ENCODE data around the gene COMMD7.

The COMMD7 gene
- total RNA-seq = 10.1 to 21.4 (median 15.8) reads per million in 3 experiments

- DNase-seq = peak; percentile 59
These were observed at the start of gene COMMD7 for GRCh38 chr20:32743237-32744112. COMMD7 (minus strand) TSS chr20:32743467; CDS start chr20:32743391, 76 bp downstream.

GRCh38 chr20:32792731-32793458 is 49.6 kb upstream of the COMMD7 start:
- no peak for DNase-seq

- DNase-seq = peak; percentile 22
These were observed 49.0 kb upstream of the COMMD7 start for GRCh38 chr20:32792316-32792715.

- no peak for DNase-seq
These were observed 47.4 kb upstream of the COMMD7 start for GRCh38 chr20:32790751-32791057.

GRCh38 chr20:32789896-32790750 is 46.9 kb upstream of the COMMD7 start:
- DNase-seq = peak; percentile 61

- DNase-seq = no peak
These were observed 43.9 kb upstream of the COMMD7 start for GRCh38 chr20:32787168-32787567.

GRCh38 chr20:32786059-32786760 is 42.9 kb upstream of the COMMD7 start:
- no peak for DNase-seq

- DNase-seq = no peak
These were observed 41.3 kb upstream of the COMMD7 start for GRCh38 chr20:32784369-32785080.

- no peak for DNase-seq
These were observed 37.7 kb upstream of the COMMD7 start for GRCh38 chr20:32780749-32781655.

- DNase-seq = no peak
These were observed 37.0 kb upstream of the COMMD7 start for GRCh38 chr20:32780278-32780677.

GRCh38 chr20:32779500-32780211 is 36.4 kb upstream of the COMMD7 start:
- no peak for DNase-seq

- DNase-seq = no peak
These were observed 34.1 kb upstream of the COMMD7 start for GRCh38 chr20:32777177-32777956.

- no peak for DNase-seq
These were observed 32.2 kb upstream of the COMMD7 start for GRCh38 chr20:32775336-32775991.

- no peak for DNase-seq
These were observed 30.6 kb upstream of the COMMD7 start for GRCh38 chr20:32773855-32774254.

GRCh38 chr20:32773223-32773622 is 30.0 kb upstream of the COMMD7 start:
- DNase-seq = no peak

GRCh38 chr20:32772046-32772445 is 28.8 kb upstream of the COMMD7 start:
- DNase-seq = no peak

- no peak for DNase-seq
These were observed 24.3 kb upstream of the COMMD7 start for GRCh38 chr20:32767418-32768198.

Measured in central memory CD4-positive, alpha-beta T cell (primary cell).